Measurements from ENCODE around the gene HOXB4.
A peak's percentile ranks its signal among the peaks of the same experiment; 100 is the strongest.

Gene HOXB4

DNA sequence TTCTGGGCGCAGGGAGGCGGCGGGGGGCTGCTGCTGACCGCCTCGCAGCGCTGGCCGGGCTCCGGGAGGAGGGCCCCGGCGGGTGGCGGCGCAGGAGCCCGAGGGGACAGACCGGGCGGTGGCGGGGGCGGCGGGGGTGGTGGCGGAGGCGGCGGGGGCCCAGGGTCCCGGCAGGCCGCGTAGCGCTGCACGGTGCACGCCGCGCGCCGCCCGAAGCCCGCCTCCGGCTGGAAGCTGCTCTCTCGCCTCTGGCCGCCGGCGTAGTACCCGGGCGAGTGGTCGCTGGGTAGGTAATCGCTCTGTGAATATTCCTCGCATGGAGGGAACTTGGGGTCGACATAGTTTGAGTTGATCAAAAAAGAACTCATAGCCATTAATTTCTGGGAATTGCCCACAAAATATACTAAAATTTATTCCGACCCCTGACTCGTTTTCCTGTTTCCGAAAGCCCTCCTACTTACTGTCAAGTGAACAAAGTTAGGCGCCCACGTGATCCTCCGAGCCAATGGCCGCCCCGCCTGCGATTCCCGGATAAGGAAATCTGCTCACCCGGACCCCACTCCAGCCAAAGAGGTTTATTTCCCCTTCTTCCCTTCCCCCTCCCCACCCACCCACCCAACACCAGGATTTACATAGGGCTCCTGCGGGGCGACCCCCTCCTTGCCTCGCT is at the start of gene HOXB4:
TSS of gene HOXB4 (minus strand) at position 405 of the 670 bp plus-strand sequence. CDS start at position 374, 31 bp downstream.
- DNase-seq (ENCODE audit: low read depth in 2 of 2, low spot score in 1 of 2): peak in 1 of 2 donors; percentile 40

DNA sequence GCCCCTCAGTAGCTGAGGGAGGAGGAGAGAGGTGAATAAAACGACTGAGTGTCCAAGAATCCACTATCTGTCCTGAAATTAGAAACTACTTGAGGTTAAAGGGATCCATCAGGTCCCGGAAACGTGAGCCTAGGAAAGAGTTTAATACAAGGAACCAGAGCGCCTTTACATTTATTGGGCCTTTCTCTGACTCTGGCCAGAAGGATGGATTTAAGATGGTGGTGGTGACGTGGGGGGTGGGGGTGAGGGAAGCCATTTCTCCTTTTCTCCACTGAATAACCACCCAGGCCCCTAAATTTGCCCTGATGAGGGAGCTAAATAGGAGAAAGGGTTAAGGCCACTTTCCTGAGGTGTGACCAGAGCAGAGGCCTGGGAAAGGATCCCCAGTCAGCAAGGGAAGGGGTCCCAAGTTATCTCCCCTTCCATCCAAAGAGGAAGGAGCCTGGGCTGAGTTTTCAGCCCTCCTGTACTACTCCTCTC is 49.0 kb upstream of the HOXB4 start:
- no peak for DNase-seq (ENCODE audit: low read depth in 2 of 2, low spot score in 1 of 2)

DNA sequence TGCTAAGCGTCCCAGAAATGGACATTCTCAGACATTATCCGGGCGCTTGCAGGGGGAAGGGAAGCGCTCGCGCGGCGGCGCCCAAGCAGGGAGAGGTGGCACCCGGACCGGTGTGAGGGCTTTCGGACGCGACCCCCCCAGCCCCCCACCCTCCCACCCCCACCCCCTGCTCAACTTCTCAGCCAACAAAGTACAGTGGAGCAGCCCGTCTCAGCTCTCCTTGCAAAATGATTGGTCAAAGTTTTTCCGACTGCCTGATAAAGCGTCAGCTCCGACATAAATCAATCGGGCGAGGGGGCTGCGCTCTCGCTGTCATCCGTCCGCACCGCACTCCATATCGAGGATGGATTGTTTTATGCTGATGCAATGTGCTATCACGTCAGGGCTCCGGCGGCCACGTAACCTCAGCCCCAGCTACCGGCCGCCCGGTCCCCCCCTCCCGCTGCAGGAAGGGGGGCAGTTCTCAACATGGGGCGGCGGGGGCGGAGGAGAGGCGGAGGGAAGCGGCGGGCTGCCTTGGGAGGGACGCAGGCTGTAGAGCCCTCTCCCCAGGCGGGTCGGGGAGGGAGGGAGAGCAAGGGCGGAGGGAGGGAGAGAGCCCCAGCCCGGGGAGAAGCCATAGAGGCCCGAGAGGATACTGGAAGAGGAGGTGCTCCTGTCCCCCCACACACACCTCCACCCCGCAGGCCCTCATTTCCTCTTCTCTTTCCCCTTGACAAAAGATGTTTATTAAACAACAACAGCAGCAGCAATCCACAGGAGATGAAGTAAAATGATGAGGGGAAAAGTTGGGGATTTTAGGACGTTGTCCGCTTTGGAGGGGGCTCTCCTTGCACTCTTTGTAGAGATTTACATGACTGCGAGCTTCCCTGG is 48.3 kb upstream of the HOXB4 start, which contains the start of gene HOXB9:
TSS of gene HOXB9 (minus strand) at position 114 of the 873 bp plus-strand sequence. CDS start at position 25, 89 bp downstream.
- DNase-seq (ENCODE audit: low read depth in 2 of 2, low spot score in 1 of 2): peak in 1 of 2 donors; percentile 44

DNA sequence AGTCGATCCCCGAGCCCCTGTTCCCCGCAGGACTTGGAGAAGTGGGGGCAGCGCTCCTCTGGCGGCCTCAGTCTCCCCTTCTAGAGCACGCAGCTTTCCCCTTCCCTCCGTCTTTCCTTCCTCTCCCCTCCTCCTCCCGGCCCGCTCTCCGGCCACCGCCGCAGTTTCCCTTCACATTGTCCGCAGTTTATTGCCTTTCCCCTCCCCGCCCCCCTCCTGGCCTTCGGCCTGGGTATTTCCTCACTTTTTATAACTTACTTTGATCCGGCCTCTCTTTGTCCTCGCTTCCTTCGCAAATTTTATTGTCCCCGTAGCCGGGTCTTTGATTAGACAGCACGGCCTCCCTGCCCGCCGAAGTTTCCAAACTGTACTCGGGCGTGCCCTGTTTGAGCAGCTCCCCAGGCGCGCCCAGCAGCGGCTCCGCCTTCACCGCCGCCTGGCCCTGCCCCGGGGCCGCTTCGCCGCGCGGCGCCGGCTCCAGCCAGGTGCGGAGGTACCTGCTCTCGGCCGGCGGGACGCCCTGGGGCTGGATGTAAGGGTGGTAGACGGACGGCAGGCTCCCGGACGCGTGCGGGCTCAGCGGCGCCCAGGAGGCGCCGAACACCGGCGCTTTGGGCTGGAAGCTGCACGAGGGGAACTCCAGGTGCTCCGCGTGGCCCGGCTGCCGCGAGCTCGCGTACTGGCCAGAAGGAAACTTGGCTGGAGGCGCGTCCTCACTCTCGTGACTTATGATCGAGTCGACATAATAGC is 47.5 kb upstream of the HOXB4 start:
- no peak for DNase-seq (ENCODE audit: low read depth in 2 of 2, low spot score in 1 of 2)

DNA sequence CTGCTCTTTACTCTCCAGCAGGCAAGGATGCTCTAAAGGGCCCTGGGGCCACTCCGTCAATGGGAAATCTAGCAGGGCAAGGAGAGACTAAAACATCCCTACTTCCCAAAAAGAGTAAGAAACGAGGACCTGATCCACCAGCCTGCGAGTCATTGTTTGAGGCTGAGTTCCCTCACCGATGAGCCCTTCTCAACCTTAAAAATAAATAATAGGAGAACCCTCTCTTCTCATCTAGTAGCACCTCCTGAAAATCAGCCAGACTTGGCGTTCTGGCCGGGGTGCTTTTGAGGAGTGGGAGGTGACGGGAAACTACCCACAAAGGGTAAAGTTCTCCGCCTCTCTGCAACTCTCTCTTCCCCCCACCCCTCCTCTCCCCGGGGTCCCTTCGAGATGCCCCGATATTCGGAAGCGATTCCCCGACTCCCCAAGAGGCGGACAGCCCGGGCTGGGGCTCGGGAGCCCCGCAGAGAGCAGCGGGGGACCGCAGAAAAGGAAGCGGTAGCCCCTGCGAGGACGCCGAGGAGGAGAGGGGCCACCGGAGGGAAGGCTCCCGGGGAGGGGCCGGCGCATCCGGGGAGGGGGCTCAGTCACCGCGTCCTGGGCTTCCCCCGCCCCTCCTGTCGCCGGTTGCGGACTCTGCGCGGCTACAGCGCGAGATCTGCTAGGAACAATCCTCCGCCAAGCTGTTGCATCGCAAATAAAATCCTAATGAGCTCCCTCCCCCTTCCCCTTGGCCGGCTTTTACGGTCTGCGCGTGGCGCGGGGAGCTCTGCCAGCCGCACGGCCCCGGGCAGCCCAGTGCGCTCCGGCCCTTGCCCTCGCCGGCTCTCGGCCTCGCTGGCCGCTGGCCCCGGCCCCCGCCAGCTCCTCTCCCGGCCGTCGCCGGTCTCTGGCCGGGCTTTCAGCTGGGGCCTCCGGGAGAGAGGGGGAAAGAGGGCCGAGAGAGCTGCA is 46.7 kb upstream of the HOXB4 start:
- DNase-seq (ENCODE audit: low read depth in 2 of 2, low spot score in 1 of 2): no peak

DNA sequence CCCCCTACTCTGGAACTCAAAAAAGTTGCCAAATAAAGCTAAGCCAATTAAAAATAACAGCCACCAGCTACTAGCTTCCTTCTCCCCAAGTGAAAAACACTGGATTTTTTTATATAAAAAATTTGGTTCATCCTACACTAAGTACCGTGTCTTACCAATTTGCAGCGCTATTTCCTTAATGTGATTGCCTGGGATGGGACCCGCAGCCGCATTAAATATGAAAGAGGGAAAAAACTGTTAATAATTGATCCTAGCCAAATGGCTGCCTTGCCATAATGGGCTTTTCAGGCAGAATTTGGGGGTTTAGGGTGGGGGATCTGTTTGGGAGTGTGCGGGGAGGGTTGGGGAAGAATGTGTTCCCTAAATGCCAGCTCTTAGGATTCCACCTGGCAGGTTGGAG is 46.0 kb upstream of the HOXB4 start:
- DNase-seq (ENCODE audit: low read depth in 2 of 2, low spot score in 1 of 2): no peak

DNA sequence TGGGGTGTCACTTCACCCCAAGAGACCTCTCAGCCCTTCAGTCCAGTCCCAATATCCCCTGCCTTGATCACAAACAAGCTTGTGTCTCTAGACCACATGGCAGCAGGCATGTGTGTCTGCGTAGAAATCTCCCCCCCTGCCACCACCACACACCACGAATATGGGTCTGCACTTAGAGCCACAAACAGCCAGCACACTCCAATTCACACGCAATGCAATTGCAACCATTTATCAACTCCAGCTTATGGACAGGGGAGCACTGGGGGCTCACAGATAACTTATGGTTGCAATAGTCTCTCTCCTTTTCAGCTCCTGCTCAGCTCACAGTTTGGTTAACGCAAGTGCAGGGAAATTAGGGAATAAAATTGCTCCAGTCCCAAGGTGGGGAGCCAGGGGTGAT is 45.4 kb upstream of the HOXB4 start:
- no peak for DNase-seq (ENCODE audit: low read depth in 2 of 2, low spot score in 1 of 2)

DNA sequence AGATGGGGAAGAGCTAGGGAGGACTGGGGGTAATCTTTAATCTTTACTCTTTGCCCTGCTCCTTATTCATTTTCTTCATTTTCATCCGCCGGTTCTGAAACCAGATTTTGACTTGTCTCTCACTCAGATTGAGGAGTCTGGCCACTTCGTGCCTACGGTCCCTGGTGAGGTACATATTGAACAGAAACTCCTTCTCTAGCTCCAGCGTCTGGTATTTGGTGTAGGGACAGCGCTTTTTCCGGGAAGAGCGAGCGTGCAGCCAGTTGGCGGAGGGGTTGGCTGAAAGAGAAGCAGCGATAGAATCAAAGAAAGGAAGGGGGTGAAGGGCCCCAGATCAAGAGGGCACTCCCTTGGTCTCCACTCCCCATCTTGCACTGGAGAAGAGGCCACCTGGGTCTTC is 44.7 kb upstream of the HOXB4 start:
- DNase-seq (ENCODE audit: low read depth in 2 of 2, low spot score in 1 of 2): no peak

DNA sequence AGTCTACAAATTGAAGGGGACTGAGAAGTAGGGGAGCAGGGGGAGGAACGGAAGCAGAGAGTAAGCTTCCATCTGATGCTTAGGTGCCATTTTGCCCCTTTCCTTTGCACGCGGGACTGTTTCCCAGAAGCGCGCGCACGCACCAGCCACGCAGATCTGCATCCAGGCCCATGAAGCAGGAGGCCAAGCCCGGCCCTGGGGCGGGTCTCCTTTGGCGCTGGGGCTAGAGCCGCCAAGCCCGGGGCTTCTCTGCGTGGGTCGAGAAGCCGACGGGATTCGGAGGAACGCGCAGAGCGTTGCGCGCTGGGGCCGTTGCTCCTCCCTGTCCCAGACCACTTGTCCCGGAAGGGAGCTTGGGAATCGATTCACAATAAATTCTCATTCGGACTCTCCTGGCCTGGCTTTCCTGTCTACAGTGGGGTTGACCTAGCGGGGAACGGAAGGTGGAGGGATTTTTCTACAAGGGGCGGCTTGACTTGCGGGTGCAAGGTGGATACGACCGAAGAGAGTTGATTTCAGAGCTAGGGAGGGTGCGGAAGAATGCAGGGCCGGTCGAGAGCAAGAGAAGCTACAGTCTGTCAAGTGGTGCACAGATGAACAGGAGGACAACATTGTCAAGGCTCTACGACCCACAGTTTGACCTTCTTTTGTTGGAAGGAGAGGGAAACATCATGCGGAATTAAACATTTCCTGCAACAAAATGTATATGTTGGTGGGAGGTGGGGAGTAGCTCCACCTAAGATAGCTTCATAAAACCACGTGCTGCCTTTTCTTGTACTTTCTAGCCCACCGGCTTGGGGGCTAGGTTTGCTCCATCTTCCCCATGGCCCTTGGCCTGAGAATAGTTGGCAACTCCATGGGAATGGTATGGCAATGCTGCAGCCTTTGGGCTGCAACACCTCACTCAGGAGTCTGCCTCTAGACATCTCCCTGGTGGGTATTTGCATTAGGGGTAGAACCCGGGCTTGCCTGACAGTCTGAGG is 43.6 kb upstream of the HOXB4 start:
- DNase-seq (ENCODE audit: low read depth in 2 of 2, low spot score in 1 of 2): no peak

DNA sequence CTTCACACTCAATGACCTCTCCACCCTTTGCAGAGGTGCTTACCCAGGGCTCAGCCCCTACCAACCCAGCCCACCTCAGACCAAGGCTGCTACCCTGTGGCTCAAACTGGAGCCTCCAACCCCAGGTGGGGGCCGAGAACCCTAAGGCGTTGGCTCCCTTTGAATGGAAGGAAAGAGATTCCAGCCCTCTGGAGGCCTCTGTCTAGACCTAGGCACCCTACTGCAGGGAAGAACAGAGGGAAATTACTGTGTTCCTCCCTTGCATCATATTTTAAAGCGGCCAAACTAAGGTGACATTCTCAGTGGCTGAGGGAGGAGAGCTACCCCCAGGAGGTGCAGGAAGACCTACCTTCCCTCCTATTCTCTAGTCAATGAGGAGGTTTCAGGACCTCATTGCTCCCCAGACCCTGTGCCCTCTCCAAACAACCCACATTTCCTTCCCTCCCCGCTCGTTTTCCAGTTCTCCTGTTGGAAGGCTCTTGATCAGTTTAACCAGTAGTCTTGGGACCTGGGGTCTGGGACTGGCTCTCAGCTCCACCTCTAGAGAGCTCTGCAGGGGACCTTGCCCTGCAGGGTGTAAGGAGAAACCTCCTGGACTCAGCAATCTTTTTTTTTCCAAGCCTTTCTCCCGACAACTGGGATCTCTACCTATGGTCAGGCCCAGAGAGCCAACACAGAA is 42.5 kb upstream of the HOXB4 start:
- no peak for DNase-seq (ENCODE audit: low read depth in 2 of 2, low spot score in 1 of 2)

DNA sequence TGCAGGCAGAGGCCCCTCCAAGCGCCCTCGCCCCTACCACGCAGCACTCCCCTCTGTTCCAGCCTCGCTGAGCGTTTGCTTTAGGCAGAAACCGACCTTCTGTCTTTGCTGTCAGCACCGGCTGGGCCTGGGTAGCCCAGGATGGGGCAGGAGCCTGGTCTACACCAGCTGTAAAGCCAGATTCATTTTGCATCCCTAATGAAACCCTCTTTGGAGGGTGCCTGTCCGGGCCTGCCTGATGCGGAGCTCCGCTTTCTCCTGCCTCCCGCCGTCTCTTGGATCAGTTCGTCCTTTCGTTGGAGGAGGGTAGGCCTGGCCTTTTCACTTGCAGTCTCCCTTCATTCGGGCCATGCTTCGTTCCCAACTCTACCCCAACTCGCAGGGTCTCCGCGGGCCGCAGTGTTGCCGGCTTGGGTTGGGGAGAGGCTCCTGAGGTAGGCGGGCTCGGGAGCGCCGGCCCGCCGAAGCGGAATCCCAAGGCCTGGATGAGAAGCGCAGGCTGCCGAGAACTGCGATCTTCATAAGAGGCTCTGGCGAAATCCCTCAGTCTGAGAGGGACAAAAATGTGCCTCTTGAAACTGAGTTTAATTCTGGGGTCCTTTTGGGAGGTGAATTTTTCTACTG is 41.8 kb upstream of the HOXB4 start:
- DNase-seq (ENCODE audit: low read depth in 2 of 2, low spot score in 1 of 2): no peak

DNA sequence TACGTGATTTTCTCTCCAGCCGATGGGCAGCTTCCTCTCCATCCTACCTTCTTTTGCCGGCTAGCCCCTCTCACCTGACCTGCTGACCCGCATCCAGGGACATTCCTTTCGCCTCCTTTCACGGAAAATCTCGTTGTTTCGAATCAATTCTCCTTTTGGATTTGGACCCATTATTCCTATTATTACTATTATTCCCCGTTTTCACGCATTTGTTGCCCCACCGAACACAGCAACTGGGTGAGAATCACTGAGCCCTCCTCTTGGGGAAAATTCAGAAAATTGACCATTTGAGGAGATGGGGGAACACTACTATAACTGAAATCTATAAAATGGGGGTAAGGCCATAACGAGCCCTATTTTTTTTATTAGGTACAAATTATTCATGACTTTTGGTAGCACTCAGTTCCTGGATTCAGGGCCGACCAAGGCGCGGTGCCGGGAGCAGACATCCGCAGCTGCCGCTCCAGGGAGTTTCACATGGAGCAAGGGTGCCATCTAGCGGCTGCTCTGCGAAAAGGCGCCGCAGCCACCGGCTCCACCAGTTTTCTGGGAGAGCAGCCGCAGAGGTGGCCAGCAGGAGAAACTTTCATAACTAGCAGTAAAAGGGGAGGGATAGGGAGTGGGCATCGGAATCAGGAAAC is 40.2 kb upstream of the HOXB4 start:
- peak; percentile 60 to 79 for DNase-seq (ENCODE audit: low read depth in 2 of 2, low spot score in 1 of 2)

DNA sequence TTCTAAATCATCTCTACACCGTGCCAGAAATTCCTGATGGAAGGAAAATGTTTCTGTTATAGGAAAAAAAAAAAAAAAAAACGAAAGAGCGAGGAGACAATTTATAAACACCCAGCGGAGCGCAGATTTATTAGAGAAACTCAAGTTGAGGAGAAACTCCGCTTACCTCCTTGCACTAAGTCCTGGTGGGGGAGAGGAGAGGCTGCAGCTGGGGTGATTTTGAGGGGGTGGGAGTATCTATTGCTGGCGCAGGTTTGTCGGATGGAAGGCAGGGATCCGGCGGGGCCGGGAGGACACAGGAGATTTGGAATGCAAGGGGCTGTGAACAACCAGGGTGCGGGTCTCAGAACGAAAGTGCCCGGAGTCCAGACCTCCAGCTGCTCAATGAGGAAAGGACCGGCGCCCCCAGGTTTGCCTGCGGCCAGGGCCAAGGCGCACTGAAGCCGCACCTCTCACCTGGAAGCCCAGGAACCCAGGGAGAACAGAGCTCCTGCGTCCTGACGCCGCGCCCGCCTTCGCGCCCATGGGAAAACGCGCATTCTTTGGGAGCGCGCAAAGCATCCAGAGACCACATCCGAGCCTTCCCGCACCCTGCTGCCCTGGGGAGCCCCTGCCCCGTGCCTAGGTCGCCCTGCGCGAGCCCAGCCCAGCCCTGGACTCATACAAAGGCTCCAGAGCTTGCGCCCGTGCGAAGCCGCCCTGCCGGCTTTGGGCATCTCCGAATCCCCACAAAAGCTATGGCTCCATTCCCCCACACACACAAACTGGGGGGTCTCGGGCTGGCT is 39.5 kb upstream of the HOXB4 start:
- no peak for DNase-seq (ENCODE audit: low read depth in 2 of 2, low spot score in 1 of 2)

DNA sequence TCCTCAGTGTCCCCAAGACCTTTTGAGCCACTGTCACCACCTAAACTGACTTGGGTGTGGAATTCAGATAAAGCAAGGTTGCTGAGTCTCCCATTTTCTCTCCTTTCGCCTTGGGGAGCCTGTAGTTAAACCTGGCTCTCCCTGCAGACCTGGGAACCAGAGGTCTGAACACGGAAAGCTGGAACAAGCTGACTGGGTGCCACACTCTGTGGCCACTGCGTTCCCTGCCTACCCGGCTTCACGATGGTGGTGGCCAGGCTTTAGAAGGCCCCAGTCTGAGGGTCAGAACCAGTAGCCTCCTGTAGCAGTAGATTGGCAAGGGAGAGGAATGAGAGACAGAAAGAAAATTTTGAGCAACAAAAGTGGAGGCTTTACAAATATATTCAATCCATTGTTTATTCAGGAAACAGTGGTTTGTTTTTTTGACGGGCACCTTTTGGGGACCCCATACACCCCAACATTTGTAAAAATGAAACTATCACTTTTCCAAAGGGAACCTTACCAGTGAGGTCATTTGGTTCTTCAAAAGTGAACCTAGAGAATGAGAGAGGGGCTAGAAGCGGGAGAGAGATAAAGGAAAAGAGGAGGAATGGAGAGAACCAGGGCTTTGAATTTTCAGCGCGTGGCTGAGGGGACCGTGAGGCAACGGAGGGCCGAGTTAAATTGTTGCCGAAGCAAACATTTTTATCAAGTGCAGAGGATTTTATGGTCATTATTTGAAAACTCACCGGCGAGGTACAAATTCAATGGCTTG is 38.7 kb upstream of the HOXB4 start:
- DNase-seq (ENCODE audit: low read depth in 2 of 2, low spot score in 1 of 2): no peak

DNA sequence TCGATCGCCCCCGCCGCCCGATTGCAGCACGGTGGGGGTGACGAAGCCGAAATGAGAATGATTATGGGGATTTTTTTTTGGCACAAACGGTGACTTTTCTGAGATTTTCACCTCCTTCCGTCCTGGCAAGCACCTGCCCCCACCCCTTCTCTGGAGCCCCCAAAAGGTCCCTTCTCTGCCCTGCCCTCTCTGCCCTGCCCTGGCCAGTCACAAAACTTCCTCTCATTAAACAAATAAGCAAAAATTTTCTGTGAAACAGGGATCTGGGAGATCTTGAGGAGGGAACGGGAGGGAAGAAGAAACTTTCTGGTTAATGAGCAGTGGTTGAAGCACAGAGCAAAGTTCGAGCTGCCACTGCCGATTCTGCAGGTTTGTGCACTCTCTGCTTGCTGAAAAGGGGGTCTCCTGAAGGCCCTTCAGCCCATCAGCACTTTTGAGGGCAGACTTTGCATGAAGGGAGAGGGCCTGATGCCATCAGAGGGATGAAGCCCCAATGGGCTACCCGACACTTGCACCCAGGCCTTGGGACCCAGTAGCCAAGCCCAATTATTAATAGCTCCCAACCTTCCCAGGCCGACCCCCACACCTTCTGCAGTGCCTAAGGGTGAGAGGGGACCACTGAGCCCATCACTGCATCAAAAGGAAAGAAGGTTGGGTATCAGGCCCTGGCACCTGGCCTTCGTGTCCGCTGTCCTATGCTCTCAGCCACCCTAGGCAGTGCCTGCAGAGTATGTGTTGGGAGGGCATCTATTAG is 38.0 kb upstream of the HOXB4 start:
- DNase-seq (ENCODE audit: low read depth in 2 of 2, low spot score in 1 of 2): no peak
